ENCODE data around the gene PDSS2. TPM values are rescaled to one million over a fixed set of nuclear protein-coding genes. Genes with fewer than 3 reads are reported as not detected.

PDSS2 gene
- total and polyA plus RNA-seq, 12 donors = 6.4 to 39.8 (median 27.6) TPM

GRCh38 chr6:107125771-107126170 lies 333.6 kb downstream of the PDSS2 start:
- Histone ChIP-seq H3K4me3 (no peak overlapping the region), H3K4me1 (replicated peaks in 1 of 2) (no peaks in the 10 kb centered on the region), H3K9me3 (replicated peaks in 1 of 3) (no peaks in the 10 kb centered on the region), H3K27ac (no peak overlapping the region), H3K27me3 (no peaks in the 10 kb centered on the region), H3K36me3 (replicated peaks in 1 of 2) (no peaks in the 10 kb centered on the region)
- intact Hi-C loops (cut with DNase I) = no loop called here
- DNase-seq = peak; percentile 16 to 52 (median 45)
- WGBS, 4 donors = 45 to 68% (median 51%) methylated on average over 5 of the region's 5 CpGs
- TF ChIP-seq POLR2A (IDR thresholded peaks at IDR 0.05) = no peak
- TF ChIP-seq, protein P1, sequence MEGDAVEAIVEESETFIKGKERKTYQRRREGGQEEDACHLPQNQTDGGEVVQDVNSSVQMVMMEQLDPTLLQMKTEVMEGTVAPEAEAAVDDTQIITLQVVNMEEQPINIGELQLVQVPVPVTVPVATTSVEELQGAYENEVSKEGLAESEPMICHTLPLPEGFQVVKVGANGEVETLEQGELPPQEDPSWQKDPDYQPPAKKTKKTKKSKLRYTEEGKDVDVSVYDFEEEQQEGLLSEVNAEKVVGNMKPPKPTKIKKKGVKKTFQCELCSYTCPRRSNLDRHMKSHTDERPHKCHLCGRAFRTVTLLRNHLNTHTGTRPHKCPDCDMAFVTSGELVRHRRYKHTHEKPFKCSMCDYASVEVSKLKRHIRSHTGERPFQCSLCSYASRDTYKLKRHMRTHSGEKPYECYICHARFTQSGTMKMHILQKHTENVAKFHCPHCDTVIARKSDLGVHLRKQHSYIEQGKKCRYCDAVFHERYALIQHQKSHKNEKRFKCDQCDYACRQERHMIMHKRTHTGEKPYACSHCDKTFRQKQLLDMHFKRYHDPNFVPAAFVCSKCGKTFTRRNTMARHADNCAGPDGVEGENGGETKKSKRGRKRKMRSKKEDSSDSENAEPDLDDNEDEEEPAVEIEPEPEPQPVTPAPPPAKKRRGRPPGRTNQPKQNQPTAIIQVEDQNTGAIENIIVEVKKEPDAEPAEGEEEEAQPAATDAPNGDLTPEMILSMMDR (IDR thresholded peaks at IDR 0.05) = no peak

- Histone ChIP-seq H3K4me3 (no peak overlapping the region), H3K27me3 (no peaks in the 10 kb centered on the region), H3K9me3 (replicated peaks in 1 of 3) (no peaks in the 10 kb centered on the region), H3K36me3 (replicated peaks in 1 of 2) (no peaks in the 10 kb centered on the region), H3K4me1 (replicated peaks in 1 of 2) (no peaks in the 10 kb centered on the region), H3K27ac (no peak overlapping the region)
- intact Hi-C loops (cut with DNase I) = no loop called here
- no peak for TF ChIP-seq POLR2A (IDR thresholded peaks at IDR 0.05)
- TF ChIP-seq, protein P1 (IDR thresholded peaks at IDR 0.05) = no peak
- peak in 1 of 7 donors; percentile 10 for DNase-seq
- 76 to 77% (median 76%) methylated on average over 4 of the region's 4 CpGs for WGBS, 4 donors
These were observed 334.4 kb downstream of the PDSS2 start for GRCh38 chr6:107124934-107125348.

DNA sequence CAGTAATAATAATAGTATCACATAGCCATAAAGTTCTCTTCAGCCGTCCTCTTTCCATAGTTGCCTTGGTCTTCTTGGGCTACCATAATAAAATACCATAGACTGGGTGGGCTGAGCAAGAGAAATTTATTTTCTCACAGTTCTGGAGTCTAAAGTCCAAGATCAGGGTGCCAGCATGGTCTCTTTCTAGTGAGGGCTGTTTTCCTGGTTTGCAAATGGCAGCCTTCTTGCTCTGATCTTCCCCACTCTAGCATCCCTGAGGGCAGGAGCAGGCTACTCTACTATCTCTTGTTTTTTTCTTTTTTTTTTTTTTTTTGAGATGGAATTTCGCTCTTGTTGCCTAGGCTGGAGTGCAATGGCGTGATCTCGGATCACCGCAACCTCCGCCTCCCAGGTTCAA lies 335.9 kb downstream of the PDSS2 start:
- Histone ChIP-seq H3K9me3 (replicated peaks in 1 of 3) (no peaks in the 10 kb centered on the region), H3K4me3 (no peak overlapping the region), H3K27ac (no peak overlapping the region), H3K27me3 (no peaks in the 10 kb centered on the region), H3K4me1 (replicated peaks in 1 of 2) (no peaks in the 10 kb centered on the region), H3K36me3 (replicated peaks in 1 of 2) (no peaks in the 10 kb centered on the region)
- TF ChIP-seq, protein P1 (IDR thresholded peaks at IDR 0.05) = no peak
- TF ChIP-seq POLR2A (IDR thresholded peaks at IDR 0.05) = no peak
- intact Hi-C loops (cut with DNase I) = no loop called here
- no peak for DNase-seq
- WGBS, 4 donors = 93 to 99% (median 95%) methylated on average over 6 of the region's 6 CpGs

DNA sequence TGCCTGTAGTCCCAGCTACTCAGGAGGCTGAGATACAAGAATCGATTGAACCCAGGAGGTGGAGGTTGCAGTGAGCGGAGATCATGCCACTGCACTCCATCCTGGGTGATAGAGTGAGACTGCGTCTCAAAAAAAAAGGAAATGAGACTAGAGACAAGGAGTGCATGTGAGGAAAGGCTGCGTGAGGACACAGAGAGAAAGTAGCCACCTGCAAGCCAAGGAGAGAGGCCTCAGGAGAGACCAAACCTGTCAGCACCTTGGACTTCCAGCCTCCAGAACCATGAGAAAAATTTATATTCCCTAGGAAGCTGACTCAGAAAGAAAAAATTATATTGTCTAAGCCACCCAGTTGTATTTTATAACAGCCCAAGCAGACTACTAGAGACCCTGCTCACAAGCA lies 336.6 kb downstream of the PDSS2 start:
- 85 to 93% (median 88%) methylated on average over 4 of the region's 4 CpGs for WGBS, 4 donors
- no peak for TF ChIP-seq POLR2A (IDR thresholded peaks at IDR 0.05)
- TF ChIP-seq, protein P1 (IDR thresholded peaks at IDR 0.05) = no peak
- intact Hi-C loops (cut with DNase I) = no loop called here

More for the DNA sequence above, 336.6 kb downstream of the PDSS2 start:
- Histone ChIP-seq H3K36me3 (replicated peaks in 1 of 2) (no peaks in the 10 kb centered on the region), H3K4me1 (replicated peaks in 1 of 2) (no peaks in the 10 kb centered on the region), H3K4me3 (no peak overlapping the region), H3K27ac (no peak overlapping the region), H3K9me3 (replicated peaks in 1 of 3) (no peaks in the 10 kb centered on the region), H3K27me3 (no peaks in the 10 kb centered on the region)
- DNase-seq = peak in 1 of 7 donors; percentile 11
